HepG2 (cell line): ENCODE results near the gene TTC23. TPM values are rescaled to one million over a fixed set of nuclear protein-coding genes. Genes with fewer than 3 reads are reported as not detected.

ENCODE experiments used
- BCL6 ChIP-seq: IDR thresholded peaks from 2 replicates; pipeline ENCODE4 v1.6.1; 2016; ENCODE audit warnings: missing genetic modification reagents, missing compliant biosample characterization
- CHD4 ChIP-seq: fragments of 200-600 bp; sonication (generic); IDR thresholded peaks from 2 replicates; pipeline ENCODE4 v1.7.0; 2017; ENCODE audit warnings: mild to moderate bottlenecking, low read length, borderline replicate concordance
- GTF3A ChIP-seq: sonication (generic); formaldehyde crosslinking; conservative IDR thresholded peaks from 2 replicates; pipeline ENCODE4 v1.4.0; 2020; ENCODE audit warnings: mild to moderate bottlenecking, missing genetic modification reagents
- HHEX ChIP-seq: IDR thresholded peaks from 2 replicates; pipeline ENCODE4 v1.6.1; 2016; ENCODE audit warnings: control low read depth
- JARID2 ChIP-seq: sonication (generic); formaldehyde crosslinking; IDR thresholded peaks from 2 replicates; pipeline ENCODE4 v1.8.1; 2023; ENCODE audit warnings: missing genetic modification reagents, inconsistent platforms; ENCODE audit not compliant: insufficient replicate concordance
- MAFG ChIP-seq: sonication (generic); formaldehyde crosslinking; IDR thresholded peaks from 2 replicates; pipeline ENCODE4 v1.5.1; 2020; ENCODE audit warnings: mild to moderate bottlenecking, missing genetic modification reagents
- MLLT10 ChIP-seq: sonication (generic); formaldehyde crosslinking; IDR thresholded peaks from 2 replicates; pipeline ENCODE4 v1.4.0; 2020; ENCODE audit warnings: missing genetic modification reagents
- PHF20 ChIP-seq: sonication (generic); formaldehyde crosslinking; IDR thresholded peaks from 2 replicates; pipeline ENCODE4 v1.5.0; 2020; ENCODE audit warnings: mild to moderate bottlenecking, missing genetic modification reagents
- RFX5 ChIP-seq: IDR thresholded peaks from 2 replicates; pipeline ENCODE4 v1.6.1; 2011; ENCODE audit warnings: low read depth, low read length, improper control_type of control experiment
- SRF ChIP-seq: IDR thresholded peaks from 2 replicates; pipeline ENCODE4 v1.6.1; 2011; ENCODE audit warnings: mild to moderate bottlenecking, low read depth, low read length, moderate library complexity
- SSRP1 ChIP-seq: IDR thresholded peaks from 2 replicates; pipeline ENCODE4 v1.6.1; 2016; ENCODE audit warnings: control low read depth
- TOPORS ChIP-seq: sonication (generic); formaldehyde crosslinking; IDR thresholded peaks from 2 replicates; pipeline ENCODE4 v1.8.0; 2023; ENCODE audit warnings: mild to moderate bottlenecking, missing genetic modification reagents
- ZFP36 ChIP-seq: fragments of 150-350 bp; IDR thresholded peaks from 2 replicates; pipeline ENCODE4 v1.6.1; 2018; ENCODE audit warnings: borderline replicate concordance, low read length, low read depth; ENCODE audit not compliant: partially characterized antibody
- ZFP37 ChIP-seq: sonication (generic); formaldehyde crosslinking; IDR thresholded peaks from 2 replicates; pipeline ENCODE4 v1.4.0; 2020; ENCODE audit warnings: missing genetic modification reagents, borderline replicate concordance
- ZNF256 ChIP-seq: sonication (generic); formaldehyde crosslinking; conservative IDR thresholded peaks from 2 replicates; pipeline ENCODE4 v1.4.0; 2020; ENCODE audit warnings: missing genetic modification reagents
- ZNF496 ChIP-seq: sonication (generic); formaldehyde crosslinking; IDR thresholded peaks from 2 replicates; pipeline ENCODE4 v1.8.1; 2023; ENCODE audit warnings: mild to moderate bottlenecking, moderate library complexity, missing genetic modification reagents; ENCODE audit not compliant: insufficient replicate concordance
- ZNF510 ChIP-seq: sonication (generic); formaldehyde crosslinking; IDR thresholded peaks from 2 replicates; pipeline ENCODE4 v1.4.0; 2020; ENCODE audit warnings: low read depth, mild to moderate bottlenecking, missing genetic modification reagents
- ZNF747 ChIP-seq: sonication (generic); formaldehyde crosslinking; IDR thresholded peaks from 2 replicates; pipeline ENCODE4 v1.8.1; 2023; ENCODE audit warnings: missing genetic modification reagents, mild to moderate bottlenecking, borderline replicate concordance
- ZNF75D ChIP-seq: sonication (generic); formaldehyde crosslinking; IDR thresholded peaks from 2 replicates; pipeline ENCODE4 v1.8.1; 2023; ENCODE audit warnings: missing genetic modification reagents, mild to moderate bottlenecking, borderline replicate concordance
- ZSCAN21 ChIP-seq: sonication (generic); formaldehyde crosslinking; IDR thresholded peaks from 2 replicates; pipeline ENCODE4 v1.8.0; 2022; ENCODE audit warnings: mild to moderate bottlenecking, missing genetic modification reagents, moderate library complexity, borderline replicate concordance
- ZSCAN25 ChIP-seq: sonication (generic); formaldehyde crosslinking; IDR thresholded peaks from 2 replicates; pipeline ENCODE4 v1.8.0; 2022; ENCODE audit warnings: mild to moderate bottlenecking, missing genetic modification reagents
- ZSCAN29 ChIP-seq: sonication (generic); formaldehyde crosslinking; conservative IDR thresholded peaks from 2 replicates; pipeline ENCODE4 v1.4.0; 2020; ENCODE audit warnings: mild to moderate bottlenecking, missing genetic modification reagents
- polyA plus RNA-seq, 8 experiments: library from polyadenylated mRNA; depleted of rRNA in 3 of 8; stranded (reverse) in 7 of 8; unstranded in 1 of 8; fragments of >200 nt; fragmentation: Illumina TruSeq in 4 of 8; extraction: Trizol in 4 of 8; gene quantifications; 2 replicates each; pipeline versions ENCODE4 v1.2.1 to v1.2.3, GENCODE V29; 2011 to 2016; ENCODE audit warnings: low read depth in 4 of 8, missing spikeins in 1 of 8, mixed read lengths in 1 of 8; ENCODE audit not compliant: insufficient read depth in 1 of 8
- total RNA-seq, 5 experiments: library from RNA; depleted of rRNA; stranded (reverse); fragments of >200 nt; fragmentation: Illumina TruSeq; extraction: Trizol; gene quantifications; 2 replicates each; pipeline ENCODE4 v1.2.3, GENCODE V29; 2016; ENCODE audit warnings: low read depth in 1 of 5
- TF ChIP-seq, protein P1 (sequence below): sonication (generic); formaldehyde crosslinking; IDR thresholded peaks from 2 replicates; pipeline ENCODE4 v1.5.0; 2020; ENCODE audit warnings: mild to moderate bottlenecking, missing genetic modification reagents
- TF ChIP-seq, protein P2 (sequence below): IDR thresholded peaks from 2 replicates; pipeline ENCODE4 v1.6.1; 2016; ENCODE audit warnings: low read depth
- TF ChIP-seq, protein P3 (sequence below): sonication (generic); formaldehyde crosslinking; IDR thresholded peaks from 2 replicates; pipeline ENCODE4 v1.5.1; 2020; ENCODE audit warnings: missing genetic modification reagents, mild to moderate bottlenecking, borderline replicate concordance
- TF ChIP-seq, protein P4 (sequence below): sonication (generic); formaldehyde crosslinking; IDR thresholded peaks from 2 replicates; pipeline ENCODE4 v1.4.0; 2020; ENCODE audit warnings: missing genetic modification reagents

The TTC23 gene
- total and polyA plus RNA-seq, 2 of the 13 experiments (the other 11 are each of a cell fraction or from before 2014, with no cell fraction given), result 1.6 to 11.7 TPM

DNA sequence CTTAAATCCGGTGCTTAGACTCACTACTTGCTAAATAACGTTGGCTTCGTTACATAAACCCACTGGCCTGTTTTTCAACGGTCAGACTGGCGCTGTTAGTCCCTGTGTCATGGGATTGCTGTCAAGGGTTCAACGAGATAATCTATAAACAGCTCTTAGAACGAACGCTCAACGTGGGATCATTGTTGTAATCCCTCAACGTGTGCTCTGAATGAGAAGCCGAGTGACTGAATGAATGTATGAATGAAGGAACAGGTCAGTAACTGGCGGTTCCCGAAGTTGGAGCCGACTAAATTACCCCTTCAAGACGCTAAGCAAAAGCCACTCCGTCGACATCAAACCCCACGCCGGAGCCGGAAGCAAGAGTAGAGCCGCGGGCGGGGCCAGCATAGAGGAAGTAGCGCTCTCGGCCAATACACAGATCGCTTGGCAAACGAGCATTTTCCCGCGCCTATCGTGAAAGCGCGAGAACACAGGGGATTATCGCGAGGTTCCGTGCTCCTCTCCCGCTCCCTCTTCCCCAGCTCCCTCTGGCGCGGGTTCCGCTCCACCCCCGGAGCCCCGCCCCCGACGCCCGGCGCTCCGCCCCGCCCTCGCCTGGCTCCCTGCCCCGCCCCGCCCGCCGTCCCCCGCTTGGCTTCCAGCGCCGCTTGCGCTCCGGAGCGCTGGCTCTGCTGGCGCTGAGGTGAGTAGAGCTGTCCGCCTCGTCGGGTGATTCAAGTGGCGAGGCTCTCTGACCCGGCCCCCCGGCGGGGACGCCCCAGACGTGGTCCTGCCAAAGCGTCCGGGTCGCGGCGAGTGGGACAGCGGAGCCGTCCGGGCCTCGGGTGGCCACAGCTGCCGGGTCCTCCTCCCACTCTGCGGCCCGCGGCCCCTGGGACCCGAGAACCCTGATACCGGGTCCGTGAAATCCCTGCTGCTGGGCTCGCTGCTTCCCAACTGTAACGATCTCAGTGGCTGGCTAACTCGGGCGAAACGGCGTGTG, 1.8 kb upstream of the TTC23 start, which contains the start of gene LRRC28 (continued):
- TF ChIP-seq TOPORS (CRISPR knock-in tag) (peak; percentile 75; the same call in 1 of the 2 replicates), ZNF510 (CRISPR knock-in tag) (no peak; the same call in 1 of the 2 replicates), ZNF496 (CRISPR knock-in tag) (no peak), CHD4 (no peak), HHEX (CRISPR knock-in tag) (no peak), ZFP37 (CRISPR knock-in tag) (no peak), PHF20 (CRISPR knock-in tag) (peak; percentile 76; the same call in 1 of the 2 replicates), JARID2 (CRISPR knock-in tag) (no peak), SSRP1 (CRISPR knock-in tag) (no peak), SRF (no peak), ZSCAN25 (CRISPR knock-in tag) (no peak), ZFP36 (no peak), ZNF256 (CRISPR knock-in tag) (no peak), ZNF747 (CRISPR knock-in tag) (no peak; the same call in 1 of the 2 replicates), MLLT10 (no peak), RFX5 (0 out of 2 replicates have a peak, but pooled peaks have one; percentile 16), GTF3A (CRISPR knock-in tag) (no peak), MAFG (no peak), BCL6 (CRISPR knock-in tag) (no peak), ZNF75D (no peak), ZSCAN29 (CRISPR knock-in tag) (no peak), ZSCAN21 (no peak; the same call in 1 of the 2 replicates)
- TF ChIP-seq, protein P1, sequence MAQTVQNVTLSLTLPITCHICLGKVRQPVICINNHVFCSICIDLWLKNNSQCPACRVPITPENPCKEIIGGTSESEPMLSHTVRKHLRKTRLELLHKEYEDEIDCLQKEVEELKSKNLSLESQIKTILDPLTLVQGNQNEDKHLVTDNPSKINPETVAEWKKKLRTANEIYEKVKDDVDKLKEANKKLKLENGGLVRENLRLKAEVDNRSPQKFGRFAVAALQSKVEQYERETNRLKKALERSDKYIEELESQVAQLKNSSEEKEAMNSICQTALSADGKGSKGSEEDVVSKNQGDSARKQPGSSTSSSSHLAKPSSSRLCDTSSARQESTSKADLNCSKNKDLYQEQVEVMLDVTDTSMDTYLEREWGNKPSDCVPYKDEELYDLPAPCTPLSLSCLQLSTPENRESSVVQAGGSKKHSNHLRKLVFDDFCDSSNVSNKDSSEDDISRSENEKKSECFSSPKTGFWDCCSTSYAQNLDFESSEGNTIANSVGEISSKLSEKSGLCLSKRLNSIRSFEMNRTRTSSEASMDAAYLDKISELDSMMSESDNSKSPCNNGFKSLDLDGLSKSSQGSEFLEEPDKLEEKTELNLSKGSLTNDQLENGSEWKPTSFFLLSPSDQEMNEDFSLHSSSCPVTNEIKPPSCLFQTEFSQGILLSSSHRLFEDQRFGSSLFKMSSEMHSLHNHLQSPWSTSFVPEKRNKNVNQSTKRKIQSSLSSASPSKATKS, result 0 out of 2 replicates have a peak, but pooled peaks have one; percentile 2
- TF ChIP-seq, protein P2, sequence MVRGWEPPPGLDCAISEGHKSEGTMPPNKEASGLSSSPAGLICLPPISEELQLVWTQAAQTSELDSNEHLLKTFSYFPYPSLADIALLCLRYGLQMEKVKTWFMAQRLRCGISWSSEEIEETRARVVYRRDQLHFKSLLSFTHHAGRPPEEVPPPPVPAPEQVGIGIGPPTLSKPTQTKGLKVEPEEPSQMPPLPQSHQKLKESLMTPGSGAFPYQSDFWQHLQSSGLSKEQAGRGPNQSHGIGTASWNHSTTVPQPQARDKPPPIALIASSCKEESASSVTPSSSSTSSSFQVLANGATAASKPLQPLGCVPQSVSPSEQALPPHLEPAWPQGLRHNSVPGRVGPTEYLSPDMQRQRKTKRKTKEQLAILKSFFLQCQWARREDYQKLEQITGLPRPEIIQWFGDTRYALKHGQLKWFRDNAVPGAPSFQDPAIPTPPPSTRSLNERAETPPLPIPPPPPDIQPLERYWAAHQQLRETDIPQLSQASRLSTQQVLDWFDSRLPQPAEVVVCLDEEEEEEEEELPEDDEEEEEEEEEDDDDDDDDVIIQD, result no peak
- TF ChIP-seq, protein P3, sequence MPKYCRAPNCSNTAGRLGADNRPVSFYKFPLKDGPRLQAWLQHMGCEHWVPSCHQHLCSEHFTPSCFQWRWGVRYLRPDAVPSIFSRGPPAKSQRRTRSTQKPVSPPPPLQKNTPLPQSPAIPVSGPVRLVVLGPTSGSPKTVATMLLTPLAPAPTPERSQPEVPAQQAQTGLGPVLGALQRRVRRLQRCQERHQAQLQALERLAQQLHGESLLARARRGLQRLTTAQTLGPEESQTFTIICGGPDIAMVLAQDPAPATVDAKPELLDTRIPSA (CRISPR knock-in tag), result no peak
- TF ChIP-seq, protein P4, sequence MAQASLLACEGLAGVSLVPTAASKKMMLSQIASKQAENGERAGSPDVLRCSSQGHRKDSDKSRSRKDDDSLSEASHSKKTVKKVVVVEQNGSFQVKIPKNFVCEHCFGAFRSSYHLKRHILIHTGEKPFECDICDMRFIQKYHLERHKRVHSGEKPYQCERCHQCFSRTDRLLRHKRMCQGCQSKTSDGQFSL (CRISPR knock-in tag), result no peak
